Gastroesophageal sphincter (tissue), 3 donors: Measurements from ENCODE around the gene B3GALT2.

Experiments used
- EP300 ChIP-seq: sonication (generic); formaldehyde crosslinking; IDR thresholded peaks from one replicate; pipeline ENCODE4 v1.6.1; 2017; ENCODE audit warnings: antibody characterized with exemption, mild to moderate bottlenecking
- POLR2A ChIP-seq, 2 donors: fragments of 450-650 bp; IDR thresholded peaks; one replicate each; pipeline ENCODE4 v1.6.1; 2017; ENCODE audit warnings: antibody characterized with exemption in 2 of 2, mild to moderate bottlenecking in 2 of 2, moderate library complexity in 1 of 2
- POLR2AphosphoS5 ChIP-seq: sonication (generic); formaldehyde crosslinking; IDR thresholded peaks from one replicate; pipeline ENCODE4 v1.6.1; 2017; ENCODE audit warnings: antibody characterized with exemption
- TF ChIP-seq, protein P1 (sequence below), 4 experiments: fragments of 200-600 bp in 2 of 4; fragments of 450-650 bp in 2 of 4; sonication (generic) in 1 of 4; IDR thresholded peaks; one replicate each; pipeline ENCODE4 v1.5.1; 2017 to 2019; ENCODE audit warnings: antibody characterized with exemption in 4 of 4, mild to moderate bottlenecking in 2 of 4, moderate library complexity in 2 of 4

DNA sequence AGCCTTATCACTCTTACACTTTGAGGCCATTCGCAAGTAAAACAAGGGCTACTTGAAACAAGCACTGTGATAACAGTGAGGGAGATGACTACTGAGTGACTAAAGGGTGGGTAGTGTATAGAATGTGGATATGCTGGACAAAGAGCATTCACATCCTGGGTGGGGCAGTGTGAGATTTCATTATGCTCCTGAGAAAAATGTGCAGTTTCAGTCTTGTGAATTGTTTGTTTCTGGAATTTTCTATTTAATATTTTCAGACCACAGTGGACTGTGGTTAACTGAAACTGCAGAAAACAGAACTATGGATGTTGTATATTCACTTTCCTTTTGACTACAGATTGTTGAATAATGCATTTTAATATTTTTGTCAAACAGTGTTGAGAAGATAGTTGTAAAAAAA is 25.1 kb upstream of the B3GALT2 start:
- TF ChIP-seq POLR2AphosphoS5 = no peak
- TF ChIP-seq POLR2A (IDR thresholded peaks at IDR 0.05) = no peak
- TF ChIP-seq, protein P1, sequence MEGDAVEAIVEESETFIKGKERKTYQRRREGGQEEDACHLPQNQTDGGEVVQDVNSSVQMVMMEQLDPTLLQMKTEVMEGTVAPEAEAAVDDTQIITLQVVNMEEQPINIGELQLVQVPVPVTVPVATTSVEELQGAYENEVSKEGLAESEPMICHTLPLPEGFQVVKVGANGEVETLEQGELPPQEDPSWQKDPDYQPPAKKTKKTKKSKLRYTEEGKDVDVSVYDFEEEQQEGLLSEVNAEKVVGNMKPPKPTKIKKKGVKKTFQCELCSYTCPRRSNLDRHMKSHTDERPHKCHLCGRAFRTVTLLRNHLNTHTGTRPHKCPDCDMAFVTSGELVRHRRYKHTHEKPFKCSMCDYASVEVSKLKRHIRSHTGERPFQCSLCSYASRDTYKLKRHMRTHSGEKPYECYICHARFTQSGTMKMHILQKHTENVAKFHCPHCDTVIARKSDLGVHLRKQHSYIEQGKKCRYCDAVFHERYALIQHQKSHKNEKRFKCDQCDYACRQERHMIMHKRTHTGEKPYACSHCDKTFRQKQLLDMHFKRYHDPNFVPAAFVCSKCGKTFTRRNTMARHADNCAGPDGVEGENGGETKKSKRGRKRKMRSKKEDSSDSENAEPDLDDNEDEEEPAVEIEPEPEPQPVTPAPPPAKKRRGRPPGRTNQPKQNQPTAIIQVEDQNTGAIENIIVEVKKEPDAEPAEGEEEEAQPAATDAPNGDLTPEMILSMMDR (IDR thresholded peaks at IDR 0.05) = no peak
- no peak for TF ChIP-seq EP300
